Activated CD4-positive, CD25-positive, alpha-beta regulatory T cell treated with anti-CD3 and anti-CD28 coated beads, Interleukin-2, amount 50 U/mL, for 24 hours (primary cell): ENCODE measurements around the gene ZSWIM1.
A peak's percentile ranks its signal among the peaks of the same experiment; 100 is the strongest.

Experiments used
- ATAC-seq, 2 donors: fragments of 150-1000 bp; cut with Tn5 transposase; one replicate each; pipeline ENCODE4 v1.10.0; 2021; ENCODE audit warnings: mild to moderate bottlenecking in 1 of 2, moderate library complexity in 1 of 2

The ZSWIM1 gene

GRCh38 chr20:45933266-45934045 is 52.4 kb downstream of the ZSWIM1 start:
- ATAC-seq: peak in 1 of 2 donors; percentile 4

- ATAC-seq: peak; percentile 3 to 7
Observed at GRCh38 chr20:45934046-45934585, 53.1 kb downstream of the ZSWIM1 start.
